DND-41 (cell line): ENCODE measurements around the gene SNAP47.

Experiments used
- ATAC-seq: fragments of 200-7000 bp; cut with Tn5 transposase; 3 replicates; pipeline ENCODE4 v1.9.1; 2021; ENCODE audit warnings: low read depth; ENCODE audit not compliant: insufficient read depth
- DNase-seq: peaks from one replicate; pipeline ENCODE4 v3.0.0-alpha.2; 2020
- H2AFZ ChIP-seq: 2 replicates; pipeline ENCODE4 v1.6.0; 2012; ENCODE audit warnings: low read depth, low read length
- H3K27ac ChIP-seq: 2 replicates; pipeline ENCODE4 v1.5.1; 2012; ENCODE audit warnings: low read length, inconsistent platforms
- H3K27me3 ChIP-seq: fragments of 200-600 bp; sonication (generic); 2 replicates; pipeline ENCODE4 v1.6.0; 2012; ENCODE audit warnings: low read length, mild to moderate bottlenecking, inconsistent platforms; ENCODE audit not compliant: insufficient read depth, poor library complexity
- H3K36me3 ChIP-seq: 2 replicates; pipeline ENCODE4 v1.5.1; 2012; ENCODE audit warnings: low read length, inconsistent platforms; ENCODE audit not compliant: insufficient read depth
- H3K4me1 ChIP-seq: 2 replicates; pipeline ENCODE4 v1.5.1; 2012; ENCODE audit warnings: mild to moderate bottlenecking, low read length; ENCODE audit not compliant: insufficient read depth
- H3K4me2 ChIP-seq: 2 replicates; pipeline ENCODE4 v1.6.0; 2012; ENCODE audit warnings: mild to moderate bottlenecking, moderate library complexity, low read length, inconsistent platforms; ENCODE audit not compliant: insufficient read depth
- H3K4me3 ChIP-seq, 2 experiments: fragments of 200-600 bp in 1 of 2; shearing (Covaris generic) in 1 of 2; 2 replicates each; pipeline ENCODE4 v1.5.1; 2012 to 2016; ENCODE audit warnings: inconsistent platforms in 2 of 2, low read length in 2 of 2, mild to moderate bottlenecking in 2 of 2, low read depth in 1 of 2, moderate library complexity in 1 of 2
- H3K79me2 ChIP-seq: 2 replicates; pipeline ENCODE4 v1.6.0; 2012; ENCODE audit warnings: low read length, inconsistent platforms; ENCODE audit not compliant: insufficient read depth
- H3K9ac ChIP-seq: 2 replicates; pipeline ENCODE4 v1.6.0; 2012; ENCODE audit warnings: low read depth, mild to moderate bottlenecking, inconsistent platforms, low read length, moderate library complexity
- H3K9me3 ChIP-seq: 2 replicates; pipeline ENCODE4 v1.5.1; 2012; ENCODE audit warnings: low read length, moderate library complexity, mild to moderate bottlenecking, inconsistent platforms; ENCODE audit not compliant: insufficient read depth, severe bottlenecking
- H4K20me1 ChIP-seq: 2 replicates; pipeline ENCODE4 v1.6.0; 2012; ENCODE audit warnings: low read length; ENCODE audit not compliant: insufficient read depth
- CTCF ChIP-seq: IDR thresholded peaks from 2 replicates; pipeline ENCODE4 v1.5.1; 2012; ENCODE audit warnings: borderline replicate concordance, low read length, moderate library complexity, mild to moderate bottlenecking; ENCODE audit not compliant: poor library complexity, severe bottlenecking; ENCODE audit errors: extremely low read depth
- EZH2 ChIP-seq: IDR thresholded peaks from 3 replicates; pipeline ENCODE4 v1.6.1; 2012; ENCODE audit warnings: borderline replicate concordance, low read depth, mild to moderate bottlenecking, moderate library complexity, low read length, inconsistent platforms; ENCODE audit not compliant: severe bottlenecking

SNAP47 gene

GRCh38 chr1:227764019-227764391, 28.8 kb downstream of the SNAP47 start:
- Histone ChIP-seq H3K27me3 (no peaks in the 10 kb centered on the region), H4K20me1 (peaks cover 41% of the 10 kb centered on the region), H3K27ac (no peak overlapping the region), H2AFZ (no peak overlapping the region), H3K9me3 (no peaks in the 10 kb centered on the region), H3K9ac (no peak overlapping the region), H3K4me2 (no peak overlapping the region), H3K36me3 (peaks cover 88% of the 10 kb centered on the region), H3K4me3 (no peak overlapping the region), H3K79me2 (peaks cover 7% of the 10 kb centered on the region), H3K4me1 (peaks cover 13% of the 10 kb centered on the region)
- ATAC-seq (no peak), DNase-seq (no peak)
- TF ChIP-seq EZH2 = no peak
- TF ChIP-seq CTCF = no peak

GRCh38 chr1:227765261-227766014, 30.2 kb downstream of the SNAP47 start:
- Histone ChIP-seq H4K20me1 (peaks cover 38% of the 10 kb centered on the region), H2AFZ (no peak overlapping the region), H3K9ac (no peak overlapping the region), H3K4me1 (peaks cover 13% of the 10 kb centered on the region), H3K27me3 (no peaks in the 10 kb centered on the region), H3K4me2 (no peak overlapping the region), H3K79me2 (peaks cover 7% of the 10 kb centered on the region), H3K4me3 (no peak overlapping the region), H3K27ac (no peak overlapping the region), H3K36me3 (peaks cover 88% of the 10 kb centered on the region), H3K9me3 (no peaks in the 10 kb centered on the region)
- DNase-seq (no peak), ATAC-seq (no peak)
- TF ChIP-seq EZH2 (no peak), CTCF (no peak)

GRCh38 chr1:227766015-227766634, 30.9 kb downstream of the SNAP47 start:
- Histone ChIP-seq H3K9me3 (no peaks in the 10 kb centered on the region), H3K4me3 (no peak overlapping the region), H3K36me3 (peaks cover 87% of the 10 kb centered on the region), H3K4me2 (no peak overlapping the region), H3K4me1 (peaks cover 13% of the 10 kb centered on the region), H3K27me3 (no peaks in the 10 kb centered on the region), H3K79me2 (peaks cover 7% of the 10 kb centered on the region), H2AFZ (no peak overlapping the region), H3K9ac (no peak overlapping the region), H3K27ac (no peak overlapping the region; the same call in 1 of the 2 replicates), H4K20me1 (peaks cover 37% of the 10 kb centered on the region)
- DNase-seq (peak; percentile 55), ATAC-seq (peak; percentile 35)
- TF ChIP-seq CTCF (no peak), EZH2 (no peak)
